HG03095 (cell line): ENCODE data around the gene SMAP2.
"Not testable (repeated sequence)": the region's sequence is repeated elsewhere in the genome, so short reads cannot be mapped to it uniquely, and the experiment has no call there.

ENCODE experiments used
- ATAC-seq: cut with Tn5 transposase; IDR thresholded peaks from one replicate; pipeline ENCODE4 v1.9.1; 2021; ENCODE audit warnings: moderate library complexity; ENCODE audit not compliant: unreplicated experiment

Gene SMAP2

DNA sequence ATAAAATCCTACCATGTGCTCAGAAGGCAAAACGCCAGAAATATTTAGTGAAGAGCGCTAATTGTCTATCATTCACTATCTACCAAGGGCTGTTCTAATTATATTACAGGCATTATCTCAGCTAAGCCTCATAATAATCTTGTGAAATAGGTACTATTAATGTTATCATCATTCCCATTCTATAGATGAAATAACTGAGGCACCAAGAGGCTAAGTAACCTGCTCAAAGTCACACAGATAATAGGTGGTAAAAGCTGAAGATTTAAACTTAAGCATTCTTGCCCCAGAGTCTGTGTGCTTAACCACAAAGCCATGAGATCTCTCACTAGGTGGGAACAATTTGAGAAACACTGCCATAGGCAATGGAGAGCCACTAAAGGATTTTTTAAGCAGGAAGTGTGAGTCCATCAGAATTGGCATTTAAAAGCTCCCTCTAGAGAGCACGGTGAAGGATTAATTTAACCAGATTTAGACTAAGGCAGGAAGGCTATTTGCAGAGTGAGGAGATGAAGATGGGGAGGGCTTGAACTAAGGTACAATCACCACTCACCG, 1.7 kb upstream of the SMAP2 start:
- ATAC-seq, result no peak

DNA sequence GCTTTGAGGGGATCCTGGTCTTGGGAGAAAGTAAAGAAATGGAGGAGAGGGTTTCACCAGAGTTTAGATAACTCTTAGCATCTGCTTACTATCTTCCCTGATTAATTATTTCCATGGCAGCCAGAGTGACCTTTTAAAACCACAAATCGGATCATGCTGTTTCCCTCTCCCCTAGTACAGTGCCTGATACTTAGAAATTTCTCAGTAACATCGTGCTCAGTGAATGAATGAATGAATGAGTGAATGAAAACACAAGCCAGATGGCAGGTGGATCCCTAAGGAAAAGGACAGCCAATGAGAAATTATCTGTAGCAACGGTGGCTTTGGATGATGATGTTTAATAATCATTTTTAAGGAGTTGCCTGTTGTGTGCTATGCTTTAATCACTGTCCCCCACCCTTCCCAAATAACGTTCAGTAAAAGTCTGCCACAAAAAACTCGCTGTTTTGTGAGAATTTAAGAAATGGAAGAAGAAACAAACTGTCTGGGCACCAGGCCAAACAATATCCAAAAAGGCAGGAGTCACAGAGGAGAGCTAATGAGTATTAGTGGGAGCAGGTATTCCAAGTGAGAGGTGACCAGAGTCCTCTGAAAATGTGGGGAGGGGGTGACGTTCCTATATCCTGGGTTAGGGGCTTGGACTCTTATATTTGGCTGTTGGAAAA, 737 bp upstream of the SMAP2 start:
- no peak for ATAC-seq

GRCh38 chr1:40377512-40377911, 4.0 kb downstream of the SMAP2 start:
- ATAC-seq, result no peak

GRCh38 chr1:40379785-40380452, 6.4 kb downstream of the SMAP2 start:
- ATAC-seq, result no peak

DNA sequence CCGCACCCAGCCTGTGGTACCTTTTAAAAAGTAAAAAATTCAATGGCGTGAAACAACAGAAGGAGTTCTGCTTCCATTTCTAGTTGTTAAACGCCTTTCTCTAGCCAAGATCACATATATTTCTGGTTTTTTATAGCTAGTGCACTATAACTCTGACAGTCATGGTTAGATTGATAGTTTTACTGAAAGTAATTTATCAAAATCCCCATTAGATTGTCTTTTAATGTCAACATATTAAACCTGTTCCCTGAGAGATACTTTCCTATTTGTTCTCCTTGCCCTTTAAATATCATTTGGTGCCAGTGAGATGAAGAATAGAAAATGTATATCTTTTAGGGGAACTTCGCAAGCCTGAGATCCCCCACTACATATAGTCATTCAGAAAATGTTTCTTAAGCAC, 7.3 kb downstream of the SMAP2 start:
- ATAC-seq, result no peak

DNA sequence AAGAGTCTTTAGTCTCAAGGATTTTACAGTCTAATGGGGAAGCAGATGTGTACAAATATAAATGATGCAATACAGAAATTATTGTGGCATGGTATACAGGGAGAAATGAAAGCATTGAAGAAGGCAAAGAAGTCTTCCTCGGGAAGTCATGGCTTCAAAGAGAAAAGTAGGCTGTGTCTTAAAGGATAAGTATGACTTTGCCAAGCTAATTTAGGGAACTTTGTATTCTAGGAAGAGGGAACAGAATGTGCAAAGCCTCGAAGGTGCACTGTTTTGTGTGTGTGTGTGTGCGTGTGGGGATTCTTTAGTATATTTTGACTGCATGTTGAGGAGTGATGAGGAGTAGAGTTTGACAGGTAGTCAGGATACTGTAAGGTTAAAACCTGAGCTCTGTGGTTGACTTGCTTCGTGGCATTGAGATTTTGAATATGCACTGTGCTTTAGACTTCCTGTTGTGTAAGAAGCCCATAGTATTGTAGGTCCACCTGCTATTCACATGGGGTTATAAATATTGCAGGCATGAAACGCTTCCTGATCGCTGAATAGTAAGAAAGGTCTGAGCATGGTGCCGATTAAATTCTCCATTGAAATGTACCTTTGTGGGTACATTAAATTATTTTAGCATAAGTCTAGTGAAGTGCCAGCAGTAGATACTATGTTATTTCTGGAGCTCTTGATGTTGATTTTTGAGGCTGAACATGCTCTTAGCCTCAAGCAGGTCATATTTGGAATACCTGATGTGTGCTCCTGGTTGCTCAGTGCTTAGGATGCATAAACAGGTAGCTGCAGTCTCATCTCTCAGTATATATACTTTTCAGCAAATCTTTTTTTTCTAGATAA, 8.0 kb downstream of the SMAP2 start:
- no peak for ATAC-seq

- ATAC-seq, result no peak
These were observed 8.6 kb downstream of the SMAP2 start for GRCh38 chr1:40382108-40382460.

DNA sequence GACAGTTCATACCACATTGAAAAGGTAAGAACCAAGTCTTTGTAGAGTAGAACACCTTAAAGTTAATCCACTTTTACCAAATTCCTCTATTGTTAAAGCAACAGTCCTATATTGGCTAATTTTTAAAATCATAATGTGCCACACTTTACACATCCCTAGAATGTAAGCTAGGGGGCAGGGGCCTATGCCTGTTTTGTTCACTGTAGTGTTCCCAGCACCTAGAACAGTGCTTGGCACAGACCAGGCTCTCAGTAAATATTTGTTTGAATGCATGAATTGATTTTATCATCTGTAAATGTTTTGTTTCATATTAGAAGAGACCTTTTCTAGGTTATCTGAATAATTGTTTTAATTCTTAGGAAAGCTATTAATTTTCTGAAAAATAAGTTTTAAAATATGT, 9.1 kb downstream of the SMAP2 start:
- ATAC-seq, result no peak

DNA sequence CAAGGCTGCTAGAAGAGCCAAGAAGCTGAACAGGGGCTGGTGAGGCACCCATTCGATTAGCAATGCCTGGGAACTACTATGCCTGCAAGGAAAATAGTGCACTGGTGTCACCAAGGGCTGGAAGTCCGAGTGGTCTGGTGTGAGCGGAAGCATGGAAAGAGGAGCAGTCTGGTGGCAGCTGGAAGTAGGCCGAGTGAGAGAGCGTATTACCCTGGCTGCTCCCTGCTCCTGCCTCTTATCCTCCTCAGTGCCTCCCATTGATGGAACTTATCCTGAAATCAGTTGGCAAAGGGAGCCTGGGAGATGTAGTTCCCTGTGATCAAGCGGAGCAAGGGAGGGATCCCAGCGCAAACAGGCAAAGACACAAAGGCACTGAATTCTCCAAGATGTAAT, 9.6 kb downstream of the SMAP2 start:
- ATAC-seq, result no peak

DNA sequence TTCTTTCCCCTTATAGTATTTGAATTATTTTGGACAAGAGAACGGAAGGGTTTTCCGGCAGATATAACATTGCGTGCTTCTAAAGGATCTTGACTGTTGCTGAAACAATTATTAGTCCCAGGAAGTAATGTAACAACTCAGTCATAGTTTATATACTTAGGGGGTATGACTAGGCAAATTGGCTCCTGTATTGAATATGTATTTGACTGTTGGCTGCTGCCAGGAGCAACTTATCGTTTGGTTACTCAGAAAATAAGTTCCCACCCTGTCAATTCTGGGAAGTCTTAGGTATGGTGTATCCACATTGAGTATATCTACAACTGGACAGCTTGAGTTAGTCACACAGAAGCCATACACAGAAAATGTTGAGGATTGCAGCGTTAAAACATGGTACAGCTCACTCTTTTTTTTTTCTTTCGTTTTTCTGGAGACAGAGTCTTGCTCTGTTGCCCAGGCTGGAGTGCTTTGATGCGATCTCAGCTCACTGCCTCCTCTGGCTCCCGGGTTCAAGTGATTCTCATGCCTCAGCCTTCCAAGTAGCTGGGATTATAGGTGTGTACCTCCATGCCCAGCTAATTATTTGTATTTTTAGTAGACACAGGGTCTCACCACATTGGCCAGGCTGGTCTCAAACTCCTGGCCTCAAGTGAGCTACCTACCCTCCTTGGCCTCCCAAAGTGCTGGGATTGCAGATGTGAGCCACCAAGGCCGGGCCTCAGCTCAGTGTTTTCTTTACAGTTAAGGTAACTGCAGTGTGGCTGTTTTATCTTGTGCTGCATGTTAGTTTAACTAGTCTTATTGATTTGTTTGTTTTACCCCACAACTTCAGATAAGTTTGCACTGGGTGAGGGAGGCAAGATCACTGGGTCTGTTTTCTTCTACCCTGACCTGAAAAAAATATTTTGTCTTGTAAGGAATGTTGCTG, 10.2 kb downstream of the SMAP2 start:
- no peak for ATAC-seq

DNA sequence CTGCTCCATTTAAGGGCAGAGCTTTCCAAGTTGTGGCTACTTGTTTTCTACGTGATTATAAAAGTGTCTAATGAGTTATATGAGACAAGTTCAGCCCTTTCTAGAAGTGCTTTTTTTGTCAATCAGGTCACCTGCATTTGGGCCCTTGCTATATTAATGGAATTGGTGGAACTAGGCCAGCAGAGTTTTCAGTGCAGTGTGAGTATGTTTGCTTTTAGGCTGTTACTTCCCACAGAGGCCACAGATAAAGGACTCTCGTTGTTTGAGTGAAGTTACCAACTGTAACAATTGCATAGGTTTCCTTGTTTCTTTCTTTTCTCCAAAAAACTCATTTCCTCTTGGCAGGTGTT, 10.9 kb downstream of the SMAP2 start:
- no peak for ATAC-seq

- no peak for ATAC-seq
These were observed 11.4 kb downstream of the SMAP2 start for GRCh38 chr1:40384887-40385286.

DNA sequence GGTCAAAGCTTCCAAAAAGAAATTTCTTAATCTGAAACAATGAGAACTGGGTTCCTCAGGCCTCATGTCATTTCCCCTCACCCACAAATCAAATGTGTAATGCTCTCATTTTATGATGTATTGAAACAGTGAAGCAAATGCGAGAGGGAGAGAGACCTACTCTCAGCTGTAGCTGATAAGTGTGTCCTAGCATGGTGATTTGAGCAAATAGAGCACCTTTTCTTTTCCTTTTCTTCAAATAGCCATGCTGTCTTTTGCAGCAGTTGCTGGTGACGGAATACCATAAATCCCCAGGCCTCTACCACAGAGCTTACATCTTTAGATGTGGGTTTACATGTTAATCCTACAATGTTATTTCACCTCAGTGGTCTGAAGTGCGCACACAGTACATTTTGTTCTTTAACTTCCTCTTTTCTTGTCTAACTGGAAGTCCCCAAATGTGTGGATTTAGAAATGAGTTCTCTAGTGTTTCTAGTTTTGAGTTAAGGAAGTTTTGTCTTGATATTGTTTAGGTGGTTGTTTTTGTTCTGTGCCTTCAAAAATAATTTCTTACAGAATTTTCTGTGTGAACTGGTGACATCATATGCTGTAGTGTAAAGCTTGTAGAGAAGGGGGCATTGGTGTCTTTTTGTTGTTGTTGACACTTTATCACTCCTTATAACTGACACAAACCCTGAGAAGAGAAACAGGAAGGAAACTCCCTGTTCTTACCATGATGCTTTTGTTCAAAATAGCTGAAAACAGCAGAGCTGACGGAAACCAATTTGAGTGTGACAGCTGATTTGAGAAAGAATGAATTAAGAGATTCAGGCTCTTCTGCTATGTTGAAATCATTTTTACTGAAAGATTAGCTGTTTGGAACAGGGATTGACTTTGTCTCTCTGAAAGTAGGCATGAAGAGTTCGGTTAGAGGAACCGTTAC, 12.2 kb downstream of the SMAP2 start:
- ATAC-seq, result peak; percentile 56

- ATAC-seq, result no peak
These were observed 12.8 kb downstream of the SMAP2 start for GRCh38 chr1:40386359-40386723.

- ATAC-seq, result no peak
These were observed 13.3 kb downstream of the SMAP2 start for GRCh38 chr1:40386796-40387195.

- ATAC-seq, result not testable (repeated sequence)
These were observed 14.1 kb downstream of the SMAP2 start for GRCh38 chr1:40387381-40388306.

DNA sequence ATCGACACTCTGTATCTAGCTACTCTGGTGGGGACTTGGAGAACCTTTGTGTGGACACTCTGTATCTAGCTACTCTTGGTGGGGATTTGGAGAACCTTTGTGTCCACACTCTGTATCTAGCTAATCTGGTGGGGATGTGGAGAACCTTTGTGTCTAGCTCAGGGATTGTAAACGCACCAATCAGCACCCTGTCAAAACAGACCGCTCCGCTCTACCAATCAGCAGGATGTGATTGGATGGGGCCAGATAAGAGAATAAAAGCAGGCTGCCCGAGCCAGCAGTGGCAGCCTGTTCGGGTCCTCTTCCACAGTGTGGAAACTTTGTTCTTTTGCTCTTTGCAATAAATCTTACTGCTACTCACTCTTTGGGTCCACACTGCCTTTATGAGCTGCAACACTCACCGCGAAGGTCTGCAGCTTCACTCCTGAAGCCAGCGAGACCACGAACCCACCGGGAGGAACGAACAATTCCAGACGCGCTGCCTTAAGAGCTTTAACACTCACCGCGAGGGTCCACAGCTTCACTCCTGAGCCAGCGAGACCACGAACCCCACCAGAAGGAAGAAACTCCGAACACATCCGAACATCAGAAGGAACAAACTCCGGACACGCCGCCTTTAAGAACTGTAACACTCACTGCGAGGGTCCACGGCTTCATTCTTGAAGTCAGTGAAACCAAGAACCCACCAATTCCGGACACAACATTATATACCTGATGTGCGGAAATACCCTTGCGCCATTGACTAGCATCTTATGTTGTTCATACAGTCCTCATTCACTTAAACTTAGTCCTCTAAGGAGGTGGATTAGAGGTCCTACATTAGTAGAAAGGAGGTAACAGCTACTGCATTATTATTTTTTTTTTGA, 15.2 kb downstream of the SMAP2 start:
- ATAC-seq, result not testable (repeated sequence)

DNA sequence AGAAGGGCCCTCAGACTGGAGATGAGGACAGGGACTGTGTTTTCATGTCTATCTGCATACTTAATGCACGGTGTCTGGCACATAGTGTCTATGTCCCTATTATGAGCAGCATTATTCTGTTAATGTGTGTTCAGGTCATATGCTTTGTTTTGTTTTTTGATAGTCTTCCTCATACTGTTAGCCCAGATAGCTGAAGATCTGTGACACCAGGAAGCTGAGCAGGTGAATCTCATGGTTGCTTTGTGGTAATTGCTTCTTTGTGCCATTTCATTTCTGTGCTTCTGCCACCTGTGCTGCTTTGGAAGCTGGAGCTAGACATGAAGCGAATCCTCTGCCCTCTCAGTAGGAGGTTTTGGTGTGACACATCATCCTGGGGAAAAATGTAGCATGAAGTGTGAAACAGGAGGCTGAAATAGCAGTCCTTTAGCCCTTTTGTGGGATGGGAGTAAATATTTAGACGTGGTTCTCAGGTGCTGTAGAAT, 15.8 kb downstream of the SMAP2 start:
- ATAC-seq, result no peak
